ENCODE results near the gene XKRX. TPM values are rescaled to one million over a fixed set of nuclear protein-coding genes. Genes with fewer than 3 reads are reported as not detected.

XKRX gene
- total RNA-seq, 1 donor: under 0.01 TPM

GRCh38 chrX:100868273-100868672, 60.4 kb downstream of the XKRX start:
- H3K79me2 ChIP-seq (ENCODE audit: insufficient read depth, low read length): no peaks in the 10 kb centered on the region
- no peaks in the 10 kb centered on the region for H3K36me3 ChIP-seq (ENCODE audit: insufficient read depth, low read length)
- H3K4me1 ChIP-seq (ENCODE audit: insufficient read depth, low read length): no peaks in the 10 kb centered on the region
- no peak overlapping the region for H3K4me2 ChIP-seq (ENCODE audit: insufficient read depth, low read length)
- no peak overlapping the region for H3K27ac ChIP-seq (ENCODE audit: low read depth, low read length)
- no peak overlapping the region for H3K4me3 ChIP-seq (ENCODE audit: insufficient read depth, low read length)
- no peaks in the 10 kb centered on the region for H4K20me1 ChIP-seq (ENCODE audit: insufficient read depth, low read length)
- H3K9me3 ChIP-seq (ENCODE audit: low read depth, low read length): no peaks in the 10 kb centered on the region
- H3K27me3 ChIP-seq (ENCODE audit: insufficient read depth, low read length): peaks cover 4% of the 10 kb centered on the region
- no peak for DNase-seq (ENCODE audit: insufficient read length, low spot score, missing footprints)
- TF ChIP-seq CTCF (IDR thresholded peaks at IDR 0.05; ENCODE audit: extremely low read depth, low read depth, low read length): no peak
- no peak overlapping the region for H2AFZ ChIP-seq (ENCODE audit: low read length)

GRCh38 chrX:100864657-100865391, 63.9 kb downstream of the XKRX start:
- TF ChIP-seq CTCF (IDR thresholded peaks at IDR 0.05; ENCODE audit: extremely low read depth, low read depth, low read length): no peak
- H3K4me2 ChIP-seq (ENCODE audit: insufficient read depth, low read length): no peak overlapping the region
- H3K36me3 ChIP-seq (ENCODE audit: insufficient read depth, low read length): no peaks in the 10 kb centered on the region
- H3K4me1 ChIP-seq (ENCODE audit: insufficient read depth, low read length): no peaks in the 10 kb centered on the region
- H3K4me3 ChIP-seq (ENCODE audit: insufficient read depth, low read length): no peak overlapping the region
- no peaks in the 10 kb centered on the region for H3K79me2 ChIP-seq (ENCODE audit: insufficient read depth, low read length)
- no peaks in the 10 kb centered on the region for H4K20me1 ChIP-seq (ENCODE audit: insufficient read depth, low read length)
- H3K27ac ChIP-seq (ENCODE audit: low read depth, low read length): no peak overlapping the region
- DNase-seq (ENCODE audit: insufficient read length, low spot score, missing footprints): peak; percentile 37
- peaks cover 12% of the 10 kb centered on the region for H3K27me3 ChIP-seq (ENCODE audit: insufficient read depth, low read length)
- H2AFZ ChIP-seq (ENCODE audit: low read length): no peak overlapping the region
- no peaks in the 10 kb centered on the region for H3K9me3 ChIP-seq (ENCODE audit: low read depth, low read length)

Other genes with a start within 250 kb of the XKRX start
- gene SYTL4, start 196.8 kb downstream of the XKRX start, total RNA-seq: 2.9 TPM in 2 replicates
- gene CSTF2, start 108.5 kb downstream of the XKRX start, total RNA-seq: 6.5 and 8.7 TPM in 2 replicates
- not detected in 2 replicates for gene NOX1, start 54.6 kb downstream of the XKRX start, total RNA-seq
- not detected in 2 replicates for gene ARL13A, start 40.8 kb upstream of the XKRX start, total RNA-seq
- gene TRMT2B, start 123.2 kb upstream of the XKRX start, total RNA-seq: 13.8 and 15.9 TPM in 2 replicates
- gene TMEM35A, start 150.0 kb upstream of the XKRX start, total RNA-seq: 1.1 and 1.5 TPM in 2 replicates
- gene CENPI, start 169.3 kb upstream of the XKRX start, total RNA-seq: 4.3 and 4.4 TPM in 2 replicates